HG02852 (cell line): Measurements from ENCODE around the gene RABEP1.

Experiments used
- ATAC-seq: cut with Tn5 transposase; IDR thresholded peaks from one replicate; pipeline ENCODE4 v1.9.1; 2021; ENCODE audit warnings: mild to moderate bottlenecking, moderate library complexity; ENCODE audit not compliant: unreplicated experiment

Gene RABEP1

GRCh38 chr17:5355421-5356129 is 73.5 kb downstream of the RABEP1 start:
- ATAC-seq: no peak

GRCh38 chr17:5361426-5361825 is 79.3 kb downstream of the RABEP1 start:
- ATAC-seq: no peak

- no peak for ATAC-seq
These were observed 80.2 kb downstream of the RABEP1 start for GRCh38 chr17:5362162-5362811.

- ATAC-seq: no peak
These were observed 82.1 kb downstream of the RABEP1 start for GRCh38 chr17:5364156-5364555.

GRCh38 chr17:5364696-5365095 is 82.6 kb downstream of the RABEP1 start:
- ATAC-seq: no peak

- no peak for ATAC-seq
These were observed 83.7 kb downstream of the RABEP1 start for GRCh38 chr17:5365831-5366230.

GRCh38 chr17:5370411-5370810 is 88.3 kb downstream of the RABEP1 start:
- no peak for ATAC-seq

- ATAC-seq: no peak
These were observed 91.0 kb downstream of the RABEP1 start for GRCh38 chr17:5373112-5373511.

GRCh38 chr17:5378566-5379207 is 96.6 kb downstream of the RABEP1 start:
- ATAC-seq: no peak

GRCh38 chr17:5379351-5380107 is 97.4 kb downstream of the RABEP1 start:
- ATAC-seq: no peak

GRCh38 chr17:5380491-5381135 is 98.5 kb downstream of the RABEP1 start:
- no peak for ATAC-seq

- no peak for ATAC-seq
These were observed 99.5 kb downstream of the RABEP1 start for GRCh38 chr17:5381542-5381941.

- no peak for ATAC-seq
These were observed 109.6 kb downstream of the RABEP1 start for GRCh38 chr17:5391678-5392077.

- ATAC-seq: no peak
These were observed 114.5 kb downstream of the RABEP1 start for GRCh38 chr17:5396612-5397011.

GRCh38 chr17:5399767-5400166 is 117.7 kb downstream of the RABEP1 start:
- ATAC-seq: no peak

GRCh38 chr17:5405400-5405799 is 123.3 kb downstream of the RABEP1 start:
- ATAC-seq: no peak

- no peak for ATAC-seq
These were observed 126.1 kb downstream of the RABEP1 start for GRCh38 chr17:5408186-5408585.

- no peak for ATAC-seq
These were observed 128.6 kb downstream of the RABEP1 start for GRCh38 chr17:5410594-5411272.

- no peak for ATAC-seq
These were observed 131.6 kb downstream of the RABEP1 start for GRCh38 chr17:5413682-5414081.

GRCh38 chr17:5416901-5417300 is 134.8 kb downstream of the RABEP1 start:
- ATAC-seq: no peak
